Astrocyte (in vitro differentiated cells and primary cell): ENCODE measurements around the gene GALNS.

Experiments
- EZH2 ChIP-seq: IDR thresholded peaks from 2 replicates; pipeline ENCODE4 v1.6.1; 2012; ENCODE audit warnings: mild to moderate bottlenecking, low read length, inconsistent platforms; ENCODE audit not compliant: insufficient read depth
- TF ChIP-seq, protein P1 (sequence below): IDR thresholded peaks from 2 replicates; pipeline ENCODE4 v1.5.1; 2011; ENCODE audit warnings: low read depth, mild to moderate bottlenecking, inconsistent platforms, low read length, moderate library complexity; ENCODE audit not compliant: insufficient read depth

DNA sequence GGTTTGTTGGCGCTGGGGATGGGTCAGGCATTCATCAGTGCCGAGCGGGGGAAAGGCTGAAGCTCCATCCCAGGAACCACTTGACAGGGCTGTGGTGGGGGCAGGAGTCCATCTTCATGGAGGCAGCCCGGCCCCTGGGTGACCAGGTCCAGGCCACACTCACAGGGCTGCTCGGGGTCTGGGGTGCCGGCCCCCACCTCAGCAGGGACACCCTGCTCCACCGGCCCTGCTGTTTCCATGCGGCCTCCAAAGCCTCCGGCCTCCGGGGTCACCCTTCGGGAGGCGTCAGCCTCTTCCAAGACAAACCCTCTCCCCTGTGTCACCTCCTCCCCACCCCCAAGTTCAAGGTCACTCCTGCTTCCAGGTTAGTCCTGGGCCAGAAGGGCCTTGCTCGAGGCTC lies 22.1 kb downstream of the GALNS start:
- TF ChIP-seq, protein P1, sequence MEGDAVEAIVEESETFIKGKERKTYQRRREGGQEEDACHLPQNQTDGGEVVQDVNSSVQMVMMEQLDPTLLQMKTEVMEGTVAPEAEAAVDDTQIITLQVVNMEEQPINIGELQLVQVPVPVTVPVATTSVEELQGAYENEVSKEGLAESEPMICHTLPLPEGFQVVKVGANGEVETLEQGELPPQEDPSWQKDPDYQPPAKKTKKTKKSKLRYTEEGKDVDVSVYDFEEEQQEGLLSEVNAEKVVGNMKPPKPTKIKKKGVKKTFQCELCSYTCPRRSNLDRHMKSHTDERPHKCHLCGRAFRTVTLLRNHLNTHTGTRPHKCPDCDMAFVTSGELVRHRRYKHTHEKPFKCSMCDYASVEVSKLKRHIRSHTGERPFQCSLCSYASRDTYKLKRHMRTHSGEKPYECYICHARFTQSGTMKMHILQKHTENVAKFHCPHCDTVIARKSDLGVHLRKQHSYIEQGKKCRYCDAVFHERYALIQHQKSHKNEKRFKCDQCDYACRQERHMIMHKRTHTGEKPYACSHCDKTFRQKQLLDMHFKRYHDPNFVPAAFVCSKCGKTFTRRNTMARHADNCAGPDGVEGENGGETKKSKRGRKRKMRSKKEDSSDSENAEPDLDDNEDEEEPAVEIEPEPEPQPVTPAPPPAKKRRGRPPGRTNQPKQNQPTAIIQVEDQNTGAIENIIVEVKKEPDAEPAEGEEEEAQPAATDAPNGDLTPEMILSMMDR = no peak
- no peak for TF ChIP-seq EZH2
